Hepatocyte (in vitro differentiated cells): ENCODE results near the gene KCP.

Experiments used
- CTCF ChIP-seq: fragments of 200-600 bp; sonication (generic); IDR thresholded peaks from 2 replicates; pipeline ENCODE4 v1.5.1; 2016; ENCODE audit warnings: antibody characterized with exemption, mild to moderate bottlenecking; ENCODE audit not compliant: poor library complexity
- EZH2 ChIP-seq: fragments of 200-600 bp; sonication (generic); IDR thresholded peaks from 2 replicates; pipeline ENCODE4 v1.6.1; 2016; ENCODE audit warnings: antibody characterized with exemption, mild to moderate bottlenecking, borderline replicate concordance

GRCh38 chr7:128856001-128856718, 54.3 kb downstream of the KCP start:
- TF ChIP-seq CTCF: no peak
- no peak for TF ChIP-seq EZH2
